GM08714 (cell line): Measurements from ENCODE around the gene SYNM.

Experiments used
- H3K4me3 ChIP-seq: fragments of 200-500 bp; sonication (Bioruptor generic); 2 replicates; pipeline ENCODE4 v1.5.1; 2014; ENCODE audit warnings: mild to moderate bottlenecking, low read length, inconsistent platforms
- ZNF274 ChIP-seq: IDR thresholded peaks from 2 replicates; pipeline ENCODE4 v1.6.1; 2012; ENCODE audit warnings: mild to moderate bottlenecking, low read depth, low read length

SYNM gene

DNA sequence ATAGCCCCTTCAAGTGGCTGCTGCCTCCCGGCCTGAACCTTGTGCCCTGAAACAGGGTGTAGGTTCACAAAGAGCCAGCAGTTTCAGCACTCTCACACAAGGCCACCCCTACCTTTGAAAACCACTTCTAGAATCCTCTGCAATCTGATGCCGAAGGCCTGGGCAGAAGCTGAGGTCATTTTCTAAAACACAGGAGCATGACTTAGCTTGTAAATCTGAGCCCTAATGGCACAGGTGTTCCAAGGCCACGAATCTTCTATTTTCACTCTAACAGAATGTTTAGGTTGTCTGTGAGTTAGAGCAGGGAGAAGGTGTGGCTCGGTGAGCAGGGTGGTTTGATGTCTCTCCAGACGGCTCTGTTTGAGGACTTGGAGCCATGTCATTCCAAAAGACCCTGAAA lies 62.3 kb downstream of the SYNM start:
- TF ChIP-seq ZNF274 = no peak
- no peak overlapping the region for H3K4me3 ChIP-seq

- no peak overlapping the region for H3K4me3 ChIP-seq
- TF ChIP-seq ZNF274 = no peak
Observed at GRCh38 chr15:99167640-99168039, 62.8 kb downstream of the SYNM start.

DNA sequence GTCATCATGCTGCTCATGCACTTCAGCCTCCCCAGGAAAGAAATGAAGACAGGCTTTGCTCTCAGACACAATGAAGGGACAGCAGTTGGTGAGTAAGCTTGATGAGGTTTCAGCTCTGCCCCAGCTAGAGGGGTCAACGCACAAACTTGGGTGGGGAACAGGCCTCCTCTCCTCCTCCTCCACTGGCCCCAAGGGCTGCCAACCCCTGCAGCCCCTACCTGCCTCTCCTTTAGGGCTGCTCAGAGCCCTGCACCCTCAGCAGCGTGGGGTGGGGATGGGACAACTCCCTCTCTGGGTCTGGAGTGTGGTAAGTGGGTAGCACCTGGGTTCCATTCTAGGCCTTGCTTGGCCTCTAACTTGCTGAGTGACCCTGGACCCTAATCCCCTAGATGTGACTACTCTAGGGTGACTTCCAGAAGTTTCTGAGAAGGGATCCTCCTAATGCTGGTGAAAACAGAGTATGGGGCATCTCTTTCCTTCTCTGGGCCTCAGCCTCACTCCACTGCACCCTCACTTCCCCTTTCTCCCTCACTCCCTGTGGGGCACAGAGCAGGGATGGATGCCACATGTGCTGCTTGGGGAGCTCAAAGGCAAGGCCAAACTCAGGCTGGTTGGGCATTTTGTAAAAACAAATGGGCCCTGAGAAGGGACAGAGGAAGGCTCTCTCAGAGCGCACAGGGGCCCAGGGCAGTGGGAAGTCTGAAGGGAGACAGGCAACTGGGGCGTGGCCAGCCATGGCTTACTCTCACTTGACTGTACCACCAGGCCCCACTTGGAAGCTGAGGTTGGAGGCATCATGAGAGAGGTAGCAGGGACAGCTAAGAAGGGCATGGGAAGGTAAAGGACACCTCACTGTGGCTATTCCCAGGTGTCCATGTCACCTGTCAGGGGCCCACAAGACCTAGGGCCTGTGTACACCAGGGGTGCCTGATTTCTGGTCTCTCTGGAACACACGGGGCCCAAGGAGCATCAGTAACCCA lies 64.0 kb downstream of the SYNM start:
- no peak for TF ChIP-seq ZNF274

GRCh38 chr15:99169769-99170311 lies 65.0 kb downstream of the SYNM start:
- no peak overlapping the region for H3K4me3 ChIP-seq
- no peak for TF ChIP-seq ZNF274

More for the DNA sequence above, 64.0 kb downstream of the SYNM start:
- no peak overlapping the region for H3K4me3 ChIP-seq

- no peak overlapping the region for H3K4me3 ChIP-seq
- TF ChIP-seq ZNF274 = no peak
Observed at GRCh38 chr15:99170476-99171065, 65.7 kb downstream of the SYNM start.

DNA sequence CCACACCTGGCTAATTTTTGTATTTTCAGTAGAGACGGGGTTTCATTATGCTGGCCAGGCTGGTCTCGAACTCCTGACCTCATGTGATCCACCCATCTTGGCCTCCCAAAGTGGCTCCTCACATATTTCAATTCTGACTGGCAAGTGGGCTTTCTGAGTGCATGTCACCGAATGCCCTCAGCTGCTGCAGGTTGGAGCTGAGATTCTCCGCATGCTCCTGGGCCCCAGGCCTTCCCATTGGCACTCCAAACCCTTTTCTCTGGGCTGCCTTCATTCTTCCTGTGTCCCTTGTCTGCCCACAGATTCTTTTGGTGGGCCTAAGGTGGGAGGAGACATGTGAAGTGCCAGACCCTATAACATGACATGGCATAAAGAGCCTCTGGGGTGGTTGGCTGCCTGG lies 67.3 kb downstream of the SYNM start:
- H3K4me3 ChIP-seq = no peak overlapping the region
- no peak for TF ChIP-seq ZNF274

DNA sequence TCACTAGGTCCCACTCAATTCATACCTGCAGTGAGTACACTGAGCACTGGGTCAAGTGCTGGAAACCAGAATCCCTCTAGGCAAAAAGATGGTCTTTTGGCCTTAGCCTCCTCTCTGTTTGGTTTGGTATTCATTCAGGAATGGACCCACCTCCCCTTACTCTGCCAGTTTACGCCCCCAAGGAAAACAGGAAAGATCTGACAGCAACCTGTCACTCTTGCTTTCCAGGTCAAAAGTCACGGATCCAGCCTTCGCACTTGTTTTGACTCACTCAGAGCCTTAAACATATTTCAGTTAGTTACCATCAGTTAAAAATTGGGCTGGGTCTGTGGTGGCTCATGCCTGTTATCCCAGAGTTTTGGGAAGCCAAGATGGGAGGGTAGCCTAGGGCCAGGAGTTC lies 68.1 kb downstream of the SYNM start:
- H3K4me3 ChIP-seq = no peak overlapping the region
- TF ChIP-seq ZNF274 = no peak

DNA sequence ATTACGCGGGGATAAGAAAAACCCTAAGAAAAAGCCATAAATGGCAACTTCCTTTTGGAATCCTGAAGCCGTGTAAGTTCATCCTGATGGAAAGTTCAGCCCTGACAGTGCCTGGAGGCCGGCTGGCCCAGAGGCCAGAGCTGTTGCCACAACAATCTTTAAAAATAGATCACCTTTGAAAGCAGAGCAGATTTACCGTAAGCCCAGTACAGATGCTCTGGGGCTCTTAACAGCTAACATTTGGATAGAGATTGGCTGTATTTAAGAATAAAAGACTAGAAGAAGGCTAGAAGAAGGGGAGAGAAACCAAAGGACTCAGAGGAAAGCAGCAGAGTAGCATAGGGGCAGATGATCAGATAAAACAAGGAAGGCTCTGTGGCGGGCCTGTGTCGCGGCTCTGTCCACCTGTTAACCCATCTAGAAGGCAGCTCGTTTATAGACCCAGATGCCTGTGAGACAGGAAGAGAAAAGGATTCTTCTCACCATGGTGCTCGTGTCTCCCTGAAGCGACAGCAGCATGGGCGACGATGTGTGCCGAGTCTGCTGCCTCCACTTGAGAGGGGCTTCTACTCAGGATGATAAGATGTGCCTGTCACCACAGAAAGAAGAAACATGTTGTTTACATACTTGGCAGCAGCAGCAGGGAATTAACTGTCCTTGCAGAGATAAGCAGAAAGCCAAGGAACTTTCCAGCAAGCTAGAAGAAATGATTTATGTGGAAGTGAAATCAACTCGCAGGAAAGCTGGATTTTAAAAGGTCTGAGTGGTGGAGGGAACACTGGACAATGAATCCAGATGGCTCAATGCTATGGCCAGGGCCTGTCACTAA lies 69.9 kb downstream of the SYNM start:
- H3K4me3 ChIP-seq = no peak overlapping the region
- no peak for TF ChIP-seq ZNF274

DNA sequence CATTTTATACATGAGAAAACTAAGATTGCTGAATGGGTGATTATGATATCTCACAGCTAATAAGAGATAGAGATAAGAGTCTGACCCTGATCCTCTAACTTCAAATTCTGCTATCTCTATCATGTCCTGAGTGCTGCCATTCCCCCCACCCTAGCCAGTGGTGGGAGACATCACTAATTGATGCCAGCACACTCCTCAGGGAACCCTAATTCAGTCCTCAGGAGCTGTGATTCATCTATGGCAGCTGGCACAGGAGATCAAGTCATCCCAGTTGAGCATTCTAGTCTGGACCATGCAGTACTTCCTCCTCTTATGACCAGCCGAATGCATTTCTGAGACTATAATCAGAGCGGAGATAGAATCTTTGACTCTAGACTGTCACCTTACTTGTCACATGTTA lies 71.9 kb downstream of the SYNM start:
- TF ChIP-seq ZNF274 = no peak
- no peak overlapping the region for H3K4me3 ChIP-seq

DNA sequence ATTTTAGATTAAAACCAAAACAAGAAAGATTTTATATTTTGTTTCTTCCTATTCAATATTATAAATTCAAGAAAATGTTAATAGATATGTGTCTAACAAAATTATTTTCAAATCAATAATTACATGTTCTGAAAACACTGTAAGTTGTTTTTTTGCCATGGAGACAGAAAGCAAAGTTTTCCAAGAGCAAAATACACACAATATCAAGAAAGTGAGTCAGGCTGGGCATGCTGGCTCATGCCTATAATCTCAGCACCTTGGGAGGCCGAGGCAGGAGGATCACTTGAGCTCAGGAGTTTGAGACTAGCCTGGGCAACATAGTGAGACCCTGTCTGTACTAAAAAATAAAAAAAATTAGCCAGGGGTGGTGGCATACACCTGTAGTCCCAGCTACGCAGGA lies 72.8 kb downstream of the SYNM start:
- TF ChIP-seq ZNF274 = no peak
- H3K4me3 ChIP-seq = no peak overlapping the region

GRCh38 chr15:99180086-99180963 lies 75.4 kb downstream of the SYNM start:
- H3K4me3 ChIP-seq = no peak overlapping the region
- TF ChIP-seq ZNF274 = no peak

GRCh38 chr15:99180964-99181306 lies 76.1 kb downstream of the SYNM start:
- no peak overlapping the region for H3K4me3 ChIP-seq
- no peak for TF ChIP-seq ZNF274

DNA sequence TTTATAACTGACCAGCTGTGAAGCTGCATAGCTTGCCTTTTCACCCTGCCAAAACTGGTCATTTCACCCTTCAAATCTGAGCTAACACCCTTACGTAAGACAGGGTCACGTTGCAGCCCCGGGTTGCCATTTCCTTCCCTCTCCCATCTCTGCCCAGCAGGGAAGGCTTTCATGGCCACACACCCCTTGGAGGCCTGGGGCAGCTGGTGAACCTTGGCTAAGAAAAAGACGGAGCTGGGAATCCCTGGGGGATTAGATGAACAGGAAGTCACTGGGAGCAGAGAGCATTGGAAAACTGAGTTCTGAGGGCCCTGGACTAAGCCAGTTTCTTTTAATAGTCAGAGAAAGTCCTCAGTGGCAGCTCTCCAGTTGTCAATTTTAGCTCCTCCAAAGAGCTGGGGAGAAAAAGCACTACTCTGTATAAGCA lies 76.7 kb downstream of the SYNM start:
- H3K4me3 ChIP-seq = no peak overlapping the region
- no peak for TF ChIP-seq ZNF274
